Stomach (tissue), 9 donors: ENCODE measurements around the gene ARL5C. TPM values are rescaled to one million over a fixed set of nuclear protein-coding genes. Genes with fewer than 3 reads are reported as not detected.

Source experiments
- DNase-seq, 2 donors: peaks; one replicate each; pipeline versions ENCODE4 v3.0.0 to v3.0.0-alpha.2; 2013 to 2019
- H3K27ac ChIP-seq, 5 donors: fragments of 200-600 bp in 4 of 5; sonication (generic) in 4 of 5; one replicate each; pipeline ENCODE4 v1.5.1; 2013 to 2019; ENCODE audit warnings: mild to moderate bottlenecking in 1 of 5, moderate library complexity in 1 of 5
- H3K27me3 ChIP-seq, 3 donors: fragments of 200-600 bp; sonication (generic); one replicate each; pipeline ENCODE4 v1.5.1; 2017 to 2019; ENCODE audit warnings: mixed run types in 1 of 3
- H3K36me3 ChIP-seq, 4 donors: fragments of 200-600 bp; sonication (generic); 1 replicate in 3 of 4; 2 replicates in 1 of 4; pipeline ENCODE4 v1.5.1; 2016 to 2019
- H3K4me1 ChIP-seq, 4 donors: fragments of 200-600 bp; sonication (generic); one replicate each; pipeline ENCODE4 v1.5.1; 2016 to 2019
- H3K4me3 ChIP-seq, 4 donors: fragments of 200-600 bp; sonication (generic) in 3 of 4; one replicate each; pipeline ENCODE4 v1.5.1; 2016 to 2019; ENCODE audit warnings: mild to moderate bottlenecking in 1 of 4
- H3K9me3 ChIP-seq, 4 donors: fragments of 200-600 bp; sonication (generic); one replicate each; pipeline ENCODE4 v1.5.1; 2016 to 2019
- EP300 ChIP-seq: sonication (generic); formaldehyde crosslinking; IDR thresholded peaks from one replicate; pipeline ENCODE4 v1.6.1; 2017; ENCODE audit warnings: antibody characterized with exemption
- POLR2A ChIP-seq, 4 donors: fragments of 450-650 bp; IDR thresholded peaks; one replicate each; pipeline ENCODE4 v1.6.1; 2016; ENCODE audit warnings: antibody characterized with exemption in 4 of 4, control low read depth in 2 of 4, mild to moderate bottlenecking in 1 of 4, moderate library complexity in 1 of 4
- POLR2AphosphoS5 ChIP-seq, 3 donors: sonication (generic); formaldehyde crosslinking; IDR thresholded peaks; one replicate each; pipeline ENCODE4 v1.6.1; 2016; ENCODE audit warnings: antibody characterized with exemption in 3 of 3
- WGBS, 5 donors: extraction: QIAGEN DNeasy Blood & Tissue Kit in 3 of 5; methylation state at CpG; one replicate each; pipeline versions ENCODE4 v1.1.5 to v1.1.7; 2013 to 2018; 5-methylcytosine and 5-hydroxymethylcytosine counted together
- intact Hi-C: fragments of 100-400 bp; cut with DNase I; formaldehyde crosslinking; loops from one replicate; pipeline ENCODE4 v1.15.1; 2023; ENCODE audit warnings: low total_unique reads
- polyA plus RNA-seq, 3 donors: library from polyadenylated mRNA; stranded (reverse); fragments of 200-250 nt; gene quantifications; one replicate each; pipeline ENCODE4 v1.2.3, GENCODE V29; 2013
- total RNA-seq, 5 donors: library from RNA; depleted of rRNA; stranded (reverse); fragments of >200 nt; gene quantifications; one replicate each; pipeline versions ENCODE4 v1.1.0 to v1.2.3, GENCODE V29; 2014 to 2016
- TF ChIP-seq, protein P1 (sequence below), 7 experiments: fragments of 450-650 bp in 4 of 7; fragments of 200-600 bp in 3 of 7; sonication (generic) in 3 of 7; IDR thresholded peaks; one replicate each; pipeline ENCODE4 v1.5.1; 2016 to 2019; ENCODE audit warnings: antibody characterized with exemption in 7 of 7, control low read depth in 2 of 7, mild to moderate bottlenecking in 1 of 7
- donor health status: healthy with polysubstance abuse.
- donor health status: Bipolar disorder and iron deficiency.
- donor health status: healthy.

The ARL5C gene
- total and polyA plus RNA-seq, 8 donors, result not detected

DNA sequence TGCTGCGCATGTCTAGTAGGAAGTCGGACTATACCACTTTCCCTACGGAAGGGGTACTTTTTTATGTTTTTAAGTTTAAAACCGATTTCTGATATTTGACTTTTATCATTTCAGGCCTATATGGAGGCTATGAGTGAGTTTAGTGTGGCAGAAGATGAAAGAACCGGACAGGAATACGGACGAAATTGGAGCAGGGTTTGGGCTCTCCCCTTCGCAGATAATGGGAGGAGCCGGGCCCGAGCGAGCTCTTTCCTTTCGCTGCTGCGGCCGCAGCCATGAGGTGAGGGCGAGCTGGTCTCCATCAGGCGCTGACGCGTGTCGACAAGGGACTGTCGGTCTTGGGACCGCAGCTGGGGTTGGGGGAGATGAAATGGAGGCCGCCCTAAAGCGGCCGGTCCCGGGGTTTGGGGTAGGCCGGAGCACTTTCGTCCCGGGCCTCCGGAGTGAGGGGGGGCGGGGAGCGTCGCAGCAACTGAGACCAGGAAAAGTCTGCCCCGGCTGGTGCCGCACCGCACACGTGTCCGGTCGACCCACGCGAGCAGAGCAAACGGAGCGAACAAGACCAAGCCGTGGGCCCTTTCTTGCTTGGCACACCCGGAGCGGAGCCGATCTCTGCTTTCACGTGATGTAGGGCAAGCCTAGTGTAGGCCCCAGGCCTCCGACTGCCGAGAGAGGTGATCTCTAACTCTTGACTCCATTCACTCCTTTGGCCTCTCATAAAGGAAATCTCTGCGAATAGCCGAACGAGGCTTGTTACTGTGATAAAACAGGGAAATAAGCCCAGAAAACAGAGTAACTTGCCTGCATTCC lies 34.3 kb upstream of the ARL5C start, which contains the start of gene RPL19:
Gene RPL19, plus strand, starts transcription at position 214 of the 810 bp plus-strand sequence. Its CDS starts 62 bp downstream, at position 276.
- Histone ChIP-seq H3K36me3 (peaks cover 40 to 42% (median 41%) of the 10 kb centered on the region in 4 donors), H3K4me1 (peaks cover 38 to 69% (median 57%) of the 10 kb centered on the region in 4 donors), H3K27me3 (no peaks in the 10 kb centered on the region), H3K4me3 (peak within 1 kb of the TSS; percentile 82 to 92 (median 87)), H3K27ac (peak within 1 kb of the TSS; percentile 94 to 97 (median 96)), H3K9me3 (no peaks in the 10 kb centered on the region)
- peak in 1 of 2 donors; percentile 81 for DNase-seq
- intact Hi-C loops, result no loop called here
- WGBS, 5 donors, result 0 to 1% (median 1%) methylated on average over 19 to 52 of the region's 52 CpGs
- TF ChIP-seq, protein P1, sequence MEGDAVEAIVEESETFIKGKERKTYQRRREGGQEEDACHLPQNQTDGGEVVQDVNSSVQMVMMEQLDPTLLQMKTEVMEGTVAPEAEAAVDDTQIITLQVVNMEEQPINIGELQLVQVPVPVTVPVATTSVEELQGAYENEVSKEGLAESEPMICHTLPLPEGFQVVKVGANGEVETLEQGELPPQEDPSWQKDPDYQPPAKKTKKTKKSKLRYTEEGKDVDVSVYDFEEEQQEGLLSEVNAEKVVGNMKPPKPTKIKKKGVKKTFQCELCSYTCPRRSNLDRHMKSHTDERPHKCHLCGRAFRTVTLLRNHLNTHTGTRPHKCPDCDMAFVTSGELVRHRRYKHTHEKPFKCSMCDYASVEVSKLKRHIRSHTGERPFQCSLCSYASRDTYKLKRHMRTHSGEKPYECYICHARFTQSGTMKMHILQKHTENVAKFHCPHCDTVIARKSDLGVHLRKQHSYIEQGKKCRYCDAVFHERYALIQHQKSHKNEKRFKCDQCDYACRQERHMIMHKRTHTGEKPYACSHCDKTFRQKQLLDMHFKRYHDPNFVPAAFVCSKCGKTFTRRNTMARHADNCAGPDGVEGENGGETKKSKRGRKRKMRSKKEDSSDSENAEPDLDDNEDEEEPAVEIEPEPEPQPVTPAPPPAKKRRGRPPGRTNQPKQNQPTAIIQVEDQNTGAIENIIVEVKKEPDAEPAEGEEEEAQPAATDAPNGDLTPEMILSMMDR (IDR thresholded peaks at IDR 0.05), result no peak
- peak in 2 of 3 donors; percentile 72 to 76 for TF ChIP-seq POLR2AphosphoS5 (IDR thresholded peaks at IDR 0.05)

GRCh38 chr17:39199820-39200069 lies 33.8 kb upstream of the ARL5C start:
- intact Hi-C loops, result no loop called here
- H3K36me3 ChIP-seq, result peaks cover 34 to 37% (median 35%) of the 10 kb centered on the region in 4 donors
- peak; percentile 91 to 97 for DNase-seq
- TF ChIP-seq, protein P1 (IDR thresholded peaks at IDR 0.05), result no peak
- peak in 2 of 3 donors; percentile 78 to 87 for TF ChIP-seq POLR2AphosphoS5 (IDR thresholded peaks at IDR 0.05)
- peaks cover 38 to 74% (median 61%) of the 10 kb centered on the region in 4 donors for H3K4me1 ChIP-seq
- peak overlapping the region; percentile 82 to 92 (median 87) for H3K4me3 ChIP-seq
- 0 to 1% (median 0%) methylated on average over 10 of the region's 10 CpGs for WGBS, 5 donors
- H3K9me3 ChIP-seq, result no peaks in the 10 kb centered on the region
- H3K27me3 ChIP-seq, result no peaks in the 10 kb centered on the region
- peak overlapping the region; percentile 94 to 97 (median 96) for H3K27ac ChIP-seq

GRCh38 chr17:39198186-39198566 lies 32.2 kb upstream of the ARL5C start:
- DNase-seq, result no peak
- WGBS, 5 donors, result 60 to 79% (median 66%) methylated on average over 4 of the region's 4 CpGs
- intact Hi-C loops, result no loop called here
- H3K9me3 ChIP-seq, result no peaks in the 10 kb centered on the region
- peak overlapping the region; percentile 70 to 83 (median 78) for H3K4me3 ChIP-seq
- peak overlapping the region in 4 of 5 donors; percentile 74 to 97 (median 96) for H3K27ac ChIP-seq
- H3K36me3 ChIP-seq, result peaks cover 19 to 31% (median 27%) of the 10 kb centered on the region in 4 donors
- TF ChIP-seq EP300, result no peak
- TF ChIP-seq POLR2A (IDR thresholded peaks at IDR 0.05), result no peak
- TF ChIP-seq, protein P1 (IDR thresholded peaks at IDR 0.05), result no peak
- TF ChIP-seq POLR2AphosphoS5 (IDR thresholded peaks at IDR 0.05), result no peak
- peaks cover 38 to 84% (median 67%) of the 10 kb centered on the region in 4 donors for H3K4me1 ChIP-seq
- no peaks in the 10 kb centered on the region for H3K27me3 ChIP-seq

- peak within 1 kb of the TSS; percentile 70 to 83 (median 78) for H3K4me3 ChIP-seq
- H3K27me3 ChIP-seq, result no peaks in the 10 kb centered on the region
- H3K4me1 ChIP-seq, result peaks cover 38 to 78% (median 65%) of the 10 kb centered on the region in 4 donors
- peak within 1 kb of the TSS; percentile 67 to 97 (median 96) for H3K27ac ChIP-seq
- intact Hi-C loops, result no loop called here
- peak; percentile 72 to 94 for DNase-seq
- H3K36me3 ChIP-seq, result peaks cover 13 to 31% (median 26%) of the 10 kb centered on the region in 4 donors
- WGBS, 5 donors, result 0 to 1% (median 1%) methylated on average over 5 to 55 of the region's 55 CpGs
- TF ChIP-seq POLR2A (IDR thresholded peaks at IDR 0.05) (no peak), POLR2AphosphoS5 (IDR thresholded peaks at IDR 0.05) (peak in 2 of 3 donors; percentile 41 to 62)
- TF ChIP-seq, protein P1 (IDR thresholded peaks at IDR 0.05), result no peak
- no peaks in the 10 kb centered on the region for H3K9me3 ChIP-seq
These were observed 31.6 kb upstream of the ARL5C start, which contains the start of gene CACNB1 for GRCh38 chr17:39197380-39198185. CACNB1 (minus strand) TSS chr17:39197669; CDS start chr17:39197495, 174 bp downstream.
